Astrocyte of the cerebellum (primary cell): Measurements from ENCODE around the gene LTC4S.

Experiments
- DNase-seq: peaks from one replicate; pipeline ENCODE4 v3.0.0-alpha.2; 2011; ENCODE audit warnings: low read depth
- H3K4me3 ChIP-seq: 2 replicates; pipeline ENCODE4 v1.5.1; 2011; ENCODE audit warnings: mild to moderate bottlenecking, low read depth, low read length, moderate library complexity
- in situ Hi-C: cut with HindIII; loops from 2 replicates; pipeline ENCODE4 v1.10.0; 2017; ENCODE audit warnings: low sequenced_read_pairs
- TF ChIP-seq, protein P1 (sequence below): IDR thresholded peaks from 2 replicates; pipeline ENCODE4 v1.5.1; 2012; ENCODE audit warnings: low read length, low read depth, moderate library complexity, mild to moderate bottlenecking; ENCODE audit errors: missing control alignments

The LTC4S gene

GRCh38 chr5:179798144-179798770 is 4.5 kb downstream of the LTC4S start:
- no peak overlapping the region for H3K4me3 ChIP-seq
- no peak for DNase-seq
- TF ChIP-seq, protein P1, sequence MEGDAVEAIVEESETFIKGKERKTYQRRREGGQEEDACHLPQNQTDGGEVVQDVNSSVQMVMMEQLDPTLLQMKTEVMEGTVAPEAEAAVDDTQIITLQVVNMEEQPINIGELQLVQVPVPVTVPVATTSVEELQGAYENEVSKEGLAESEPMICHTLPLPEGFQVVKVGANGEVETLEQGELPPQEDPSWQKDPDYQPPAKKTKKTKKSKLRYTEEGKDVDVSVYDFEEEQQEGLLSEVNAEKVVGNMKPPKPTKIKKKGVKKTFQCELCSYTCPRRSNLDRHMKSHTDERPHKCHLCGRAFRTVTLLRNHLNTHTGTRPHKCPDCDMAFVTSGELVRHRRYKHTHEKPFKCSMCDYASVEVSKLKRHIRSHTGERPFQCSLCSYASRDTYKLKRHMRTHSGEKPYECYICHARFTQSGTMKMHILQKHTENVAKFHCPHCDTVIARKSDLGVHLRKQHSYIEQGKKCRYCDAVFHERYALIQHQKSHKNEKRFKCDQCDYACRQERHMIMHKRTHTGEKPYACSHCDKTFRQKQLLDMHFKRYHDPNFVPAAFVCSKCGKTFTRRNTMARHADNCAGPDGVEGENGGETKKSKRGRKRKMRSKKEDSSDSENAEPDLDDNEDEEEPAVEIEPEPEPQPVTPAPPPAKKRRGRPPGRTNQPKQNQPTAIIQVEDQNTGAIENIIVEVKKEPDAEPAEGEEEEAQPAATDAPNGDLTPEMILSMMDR: no peak
- in situ Hi-C loops: no loop called here

DNA sequence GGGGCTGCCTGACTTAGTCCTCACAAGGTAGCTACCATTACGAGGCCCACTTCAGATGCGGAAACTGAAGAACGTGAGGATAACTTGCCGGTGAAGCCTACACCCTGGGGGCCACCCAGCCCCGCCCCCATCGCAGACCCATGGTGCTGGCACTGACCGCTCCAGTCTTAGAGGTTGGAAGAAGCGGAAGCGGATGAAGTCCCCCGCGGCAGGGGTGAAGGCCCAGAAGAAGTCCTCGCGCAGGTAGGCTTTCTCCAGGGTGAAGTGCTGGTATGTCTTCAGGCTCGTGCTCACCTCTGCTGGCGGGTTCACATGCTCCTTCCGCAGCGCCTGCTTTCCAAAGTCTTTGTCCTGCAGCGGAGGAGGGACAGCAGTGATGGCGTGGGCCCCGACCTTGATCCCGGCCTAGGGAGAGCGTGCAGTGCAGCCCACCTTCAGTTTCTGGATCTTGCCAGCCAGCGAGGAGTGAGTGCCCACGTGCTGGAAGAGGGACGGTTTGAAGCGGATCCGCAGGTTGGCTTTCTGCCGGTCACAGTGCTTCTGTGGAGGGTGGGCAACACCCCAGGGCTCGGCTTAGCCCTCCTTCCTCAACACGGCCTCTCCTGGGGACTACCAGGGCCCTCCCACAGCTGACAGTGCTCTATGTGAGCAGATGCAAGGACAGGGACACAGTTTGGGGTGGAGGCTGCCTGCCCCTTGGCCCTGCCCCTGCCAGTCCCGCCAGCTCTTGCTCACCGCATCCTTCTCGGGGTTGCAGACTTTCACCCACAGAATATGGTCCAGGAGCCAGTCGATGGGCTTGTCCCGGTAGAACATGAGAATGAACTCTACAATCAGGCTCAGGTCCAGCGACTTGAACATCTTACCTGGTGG is 5.2 kb downstream of the LTC4S start:
- in situ Hi-C loops: no loop called here
- DNase-seq: no peak
- TF ChIP-seq, protein P1: no peak
- H3K4me3 ChIP-seq: no peak overlapping the region

DNA sequence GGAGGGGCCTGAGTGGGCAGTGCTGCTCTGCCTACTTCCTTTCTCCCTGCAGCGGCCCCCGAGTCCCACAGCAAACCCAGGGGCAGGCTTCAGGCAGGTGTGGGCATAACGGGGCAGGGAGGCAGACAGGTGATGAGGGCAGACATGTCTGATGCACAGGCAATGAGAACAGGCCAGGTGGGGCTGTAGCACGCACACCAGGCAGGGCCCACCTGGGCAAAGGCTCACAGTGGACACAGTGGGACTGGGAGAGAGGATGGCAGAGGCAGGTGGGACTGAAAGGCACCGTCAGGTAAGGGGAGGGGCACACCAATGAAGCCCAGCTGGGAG is 5.8 kb downstream of the LTC4S start:
- no peak overlapping the region for H3K4me3 ChIP-seq
- in situ Hi-C loops: no loop called here
- DNase-seq: no peak
- TF ChIP-seq, protein P1: no peak

GRCh38 chr5:179800071-179800695 is 6.4 kb downstream of the LTC4S start:
- in situ Hi-C loops: no loop called here
- no peak for DNase-seq
- TF ChIP-seq, protein P1: no peak
- no peak overlapping the region for H3K4me3 ChIP-seq

DNA sequence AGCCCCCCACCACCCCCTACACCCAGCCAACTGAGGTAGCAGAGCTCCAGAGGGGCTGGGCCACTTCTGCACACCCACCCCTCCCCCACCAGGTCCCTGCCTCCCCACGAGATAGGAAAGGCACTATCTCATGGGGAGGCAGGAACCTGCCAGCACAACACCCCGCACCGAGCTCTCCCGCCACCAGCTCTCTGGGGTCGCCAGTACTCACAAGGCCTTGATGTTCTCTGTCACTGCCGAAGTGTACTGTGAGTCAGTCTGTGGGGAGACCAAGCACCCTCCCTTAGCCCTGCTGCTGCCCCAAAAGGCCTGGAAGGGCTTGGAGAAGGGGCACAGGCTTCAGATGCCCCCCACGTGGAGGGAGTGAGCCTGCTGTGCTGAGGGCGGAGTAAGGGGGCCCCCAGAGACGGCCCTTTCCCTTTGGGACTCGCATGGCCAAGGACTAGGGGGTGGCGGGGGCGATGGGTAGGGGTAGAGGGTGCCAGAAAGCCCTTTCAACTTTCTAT is 7.0 kb downstream of the LTC4S start:
- no peak overlapping the region for H3K4me3 ChIP-seq
- TF ChIP-seq, protein P1: no peak
- in situ Hi-C loops: no loop called here
- no peak for DNase-seq

DNA sequence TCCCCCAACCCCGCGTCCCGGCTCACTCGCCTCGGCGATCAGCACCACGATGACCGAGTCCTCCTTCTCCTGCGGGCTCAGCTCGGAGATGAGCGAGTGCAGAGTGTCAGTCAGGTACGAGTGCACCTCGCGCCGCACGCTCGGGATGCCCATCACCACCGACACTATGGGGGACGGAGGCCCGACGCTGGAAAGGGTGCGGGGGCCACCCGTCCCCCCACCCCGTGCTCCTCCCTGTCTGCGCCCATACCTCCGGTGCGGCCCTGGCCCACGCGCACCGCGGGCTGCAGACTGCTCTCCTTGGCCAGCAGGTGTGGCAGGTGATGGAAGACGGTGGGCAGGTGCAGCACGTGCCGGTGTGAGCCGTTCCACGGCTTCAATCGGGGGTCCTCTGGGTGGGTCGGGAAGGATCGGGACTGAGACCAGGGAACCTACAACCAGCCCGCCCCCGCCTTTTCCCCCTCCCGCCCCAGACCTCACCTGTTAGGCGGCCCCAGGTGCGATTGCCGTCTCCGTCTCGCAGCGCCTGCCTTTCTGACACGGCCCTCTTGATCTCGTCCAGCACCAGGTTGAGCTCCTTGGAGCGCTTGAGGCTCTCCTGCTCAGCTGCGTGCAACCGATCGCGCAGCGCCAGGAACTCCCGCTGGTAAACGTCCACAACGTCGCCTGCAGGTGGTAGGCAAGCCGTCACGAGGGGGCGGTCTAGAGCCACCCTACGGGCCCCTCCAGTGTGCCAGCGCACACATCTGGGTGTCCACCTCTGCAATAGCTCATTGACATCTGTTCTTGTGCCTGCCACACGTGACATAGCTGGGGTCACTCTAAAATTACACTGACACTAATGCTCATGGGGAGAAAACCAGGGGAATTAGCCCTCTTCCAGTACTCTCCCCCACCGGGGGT is 7.8 kb downstream of the LTC4S start:
- in situ Hi-C loops: no loop called here
- no peak overlapping the region for H3K4me3 ChIP-seq
- TF ChIP-seq, protein P1: peak; percentile 44
- DNase-seq: no peak
